GM23338 (cell line): ENCODE results near the gene CHN2.

Experiments
- CREB1 ChIP-seq: fragments of 250-450 bp; sonication (Bioruptor Pico); IDR thresholded peaks from 2 replicates; pipeline ENCODE4 v1.5.0; 2020; ENCODE audit warnings: low read depth, mild to moderate bottlenecking, moderate library complexity
- CTCF ChIP-seq, 2 experiments: fragments of 200-600 bp in 1 of 2; sonication (generic) in 1 of 2; conservative IDR thresholded peaks; 2 replicates each; pipeline versions ENCODE4 v1.5.1 to v1.6.1; 2016 to 2017; ENCODE audit warnings: antibody characterized with exemption in 2 of 2, low read depth in 2 of 2, mild to moderate bottlenecking in 2 of 2, moderate library complexity in 1 of 2
- EZH2 ChIP-seq: fragments of 200-600 bp; sonication (generic); IDR thresholded peaks from one replicate; pipeline ENCODE4 v1.8.0; 2017; ENCODE audit warnings: antibody characterized with exemption, mild to moderate bottlenecking, low read depth; ENCODE audit not compliant: unreplicated experiment
- EZH2phosphoT487 ChIP-seq: fragments of 200-600 bp; sonication (generic); IDR thresholded peaks from one replicate; pipeline ENCODE4 v1.8.1; 2018; ENCODE audit warnings: antibody characterized with exemption; ENCODE audit not compliant: unreplicated experiment
- NANOG ChIP-seq: IDR thresholded peaks from 2 replicates; pipeline ENCODE4 v1.6.1; 2016; ENCODE audit warnings: antibody characterized with exemption, borderline replicate concordance
- POLR2AphosphoS5 ChIP-seq: IDR thresholded peaks from 2 replicates; pipeline ENCODE4 v1.6.1; 2016; ENCODE audit warnings: antibody characterized with exemption, low read depth
- REST ChIP-seq: IDR thresholded peaks from one replicate; pipeline ENCODE4 v1.6.1; 2018; ENCODE audit warnings: antibody characterized with exemption; ENCODE audit not compliant: unreplicated experiment
- STAT1 ChIP-seq: IDR thresholded peaks from one replicate; pipeline ENCODE4 v1.6.1; 2016; ENCODE audit warnings: antibody characterized with exemption; ENCODE audit not compliant: unreplicated experiment
- ZNF331 ChIP-seq: fragments of 250-450 bp; sonication (Bioruptor Pico); IDR thresholded peaks from 2 replicates; pipeline ENCODE4 v1.5.0; 2020; ENCODE audit warnings: low read depth, mild to moderate bottlenecking, moderate library complexity

GRCh38 chr7:29285861-29286260 lies 91.3 kb downstream of the CHN2 start:
- no peak for TF ChIP-seq POLR2AphosphoS5
- TF ChIP-seq CTCF (conservative IDR thresholded peaks at IDR 0.05; ENCODE audit: low read depth in 2 of 2): no peak
- TF ChIP-seq NANOG: no peak
- no peak for TF ChIP-seq REST
- TF ChIP-seq EZH2: no peak
- TF ChIP-seq EZH2phosphoT487: no peak
- TF ChIP-seq STAT1: no peak
- TF ChIP-seq CREB1: no peak
- TF ChIP-seq ZNF331: no peak
